DOHH2 (cell line): ENCODE data around the gene FGF11.

Experiments used
- H3F3A ChIP-seq: fragments of 200-600 bp; sonication (generic), shearing (Covaris generic); 2 replicates; pipeline ENCODE4 v1.6.0; 2016; ENCODE audit warnings: antibody characterized with exemption, mild to moderate bottlenecking; ENCODE audit not compliant: control insufficient read depth, insufficient read depth
- H3K27ac ChIP-seq: fragments of 200-600 bp; sonication (generic); 2 replicates; pipeline ENCODE4 v1.5.1; 2014; ENCODE audit warnings: low read depth, mild to moderate bottlenecking, low read length, moderate library complexity
- H3K27me3 ChIP-seq: fragments of 200-600 bp; sonication (generic); 2 replicates; pipeline ENCODE4 v1.6.1; 2014; ENCODE audit warnings: mild to moderate bottlenecking, low read length, mixed read lengths; ENCODE audit not compliant: control insufficient read depth
- H3K36me3 ChIP-seq: fragments of 200-600 bp; sonication (generic); 2 replicates; pipeline ENCODE4 v1.6.1; 2014; ENCODE audit warnings: mild to moderate bottlenecking, low read length, moderate library complexity, mixed read lengths; ENCODE audit not compliant: control insufficient read depth
- H3K4me1 ChIP-seq: fragments of 200-600 bp; sonication (generic); 2 replicates; pipeline ENCODE4 v1.6.1; 2014; ENCODE audit warnings: mild to moderate bottlenecking, low read length, mixed read lengths; ENCODE audit not compliant: control insufficient read depth
- H3K4me2 ChIP-seq: fragments of 200-600 bp; sonication (generic); 2 replicates; pipeline ENCODE4 v1.6.0; 2014; ENCODE audit warnings: mild to moderate bottlenecking, low read length, moderate library complexity
- H3K4me3 ChIP-seq: fragments of 200-600 bp; sonication (generic); 2 replicates; pipeline ENCODE4 v1.5.1; 2014; ENCODE audit warnings: mild to moderate bottlenecking, low read length, mixed read lengths
- H3K79me2 ChIP-seq: fragments of 200-600 bp; sonication (generic); 2 replicates; pipeline ENCODE4 v1.6.1; 2014; ENCODE audit warnings: mild to moderate bottlenecking, low read length, mixed read lengths; ENCODE audit not compliant: control insufficient read depth
- H3K9me2 ChIP-seq: fragments of 200-600 bp; sonication (generic); replicated peaks from 2 replicates; pipeline ENCODE4 v1.6.1; 2014; ENCODE audit warnings: mild to moderate bottlenecking, low read length, mixed read lengths; ENCODE audit not compliant: control insufficient read depth
- H3K9me3 ChIP-seq: fragments of 200-600 bp; sonication (generic); 2 replicates; pipeline ENCODE4 v1.6.1; 2014; ENCODE audit warnings: antibody characterized with exemption, low read length, mixed read lengths; ENCODE audit not compliant: control insufficient read depth, insufficient read depth
- H4K20me1 ChIP-seq: fragments of 200-600 bp; sonication (generic); 2 replicates; pipeline ENCODE4 v1.6.0; 2014; ENCODE audit warnings: low read depth, mild to moderate bottlenecking, antibody characterized with exemption, low read length, moderate library complexity; ENCODE audit not compliant: control insufficient read depth, insufficient read depth
- EZH2phosphoT487 ChIP-seq: fragments of 200-600 bp; sonication (generic); IDR thresholded peaks from 2 replicates; pipeline ENCODE4 v1.6.1; 2017; ENCODE audit warnings: borderline replicate concordance, mild to moderate bottlenecking, antibody characterized with exemption, low read length, moderate library complexity, mixed read lengths
- TF ChIP-seq, protein P1 (sequence below): fragments of 200-600 bp; sonication (generic); IDR thresholded peaks from one replicate; pipeline ENCODE4 v1.5.1; 2014; ENCODE audit warnings: antibody characterized with exemption, mild to moderate bottlenecking, low read depth, low read length; ENCODE audit not compliant: poor library complexity, severe bottlenecking

The FGF11 gene

DNA sequence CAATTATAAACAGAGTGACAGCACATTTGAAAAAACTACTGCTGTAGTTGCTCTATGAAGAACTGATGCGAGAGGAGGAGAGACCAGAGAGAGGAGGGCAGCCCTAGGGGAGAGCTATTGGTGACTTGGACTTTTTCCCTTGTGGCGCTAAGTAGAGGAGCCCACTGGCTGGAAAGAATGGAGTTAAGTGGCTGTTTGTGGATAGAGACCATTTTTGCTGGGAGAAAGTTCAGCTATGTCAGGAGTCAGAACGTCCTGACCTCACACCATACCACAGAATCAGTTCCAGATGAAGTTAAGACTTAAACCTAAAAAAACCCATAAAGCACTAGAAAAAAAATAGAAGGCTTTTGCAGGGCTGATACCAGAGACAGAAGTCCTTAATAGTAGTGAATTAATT lies 46.9 kb downstream of the FGF11 start:
- H3K27ac ChIP-seq, result no peak overlapping the region

GRCh38 chr17:7490144-7490543 lies 50.8 kb downstream of the FGF11 start:
- peaks cover 78% of the 10 kb centered on the region for H3K36me3 ChIP-seq
- TF ChIP-seq, protein P1, sequence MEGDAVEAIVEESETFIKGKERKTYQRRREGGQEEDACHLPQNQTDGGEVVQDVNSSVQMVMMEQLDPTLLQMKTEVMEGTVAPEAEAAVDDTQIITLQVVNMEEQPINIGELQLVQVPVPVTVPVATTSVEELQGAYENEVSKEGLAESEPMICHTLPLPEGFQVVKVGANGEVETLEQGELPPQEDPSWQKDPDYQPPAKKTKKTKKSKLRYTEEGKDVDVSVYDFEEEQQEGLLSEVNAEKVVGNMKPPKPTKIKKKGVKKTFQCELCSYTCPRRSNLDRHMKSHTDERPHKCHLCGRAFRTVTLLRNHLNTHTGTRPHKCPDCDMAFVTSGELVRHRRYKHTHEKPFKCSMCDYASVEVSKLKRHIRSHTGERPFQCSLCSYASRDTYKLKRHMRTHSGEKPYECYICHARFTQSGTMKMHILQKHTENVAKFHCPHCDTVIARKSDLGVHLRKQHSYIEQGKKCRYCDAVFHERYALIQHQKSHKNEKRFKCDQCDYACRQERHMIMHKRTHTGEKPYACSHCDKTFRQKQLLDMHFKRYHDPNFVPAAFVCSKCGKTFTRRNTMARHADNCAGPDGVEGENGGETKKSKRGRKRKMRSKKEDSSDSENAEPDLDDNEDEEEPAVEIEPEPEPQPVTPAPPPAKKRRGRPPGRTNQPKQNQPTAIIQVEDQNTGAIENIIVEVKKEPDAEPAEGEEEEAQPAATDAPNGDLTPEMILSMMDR, result no peak
- no peak for TF ChIP-seq EZH2phosphoT487
- H4K20me1 ChIP-seq, result peaks cover 35% of the 10 kb centered on the region
- peaks cover 100% of the 10 kb centered on the region for H3K79me2 ChIP-seq
- no peak overlapping the region for H3K4me3 ChIP-seq
- peaks cover 29% of the 10 kb centered on the region for H3K4me1 ChIP-seq
- no peaks in the 10 kb centered on the region for H3K9me3 ChIP-seq
- H3K27ac ChIP-seq, result no peak overlapping the region
- H3F3A ChIP-seq, result 0 out of 2 replicates have a peak, but pooled peaks cover 3% of the 10 kb centered on the region
- no peak overlapping the region for H3K4me2 ChIP-seq
- H3K9me2 ChIP-seq, result no peaks in the 10 kb centered on the region
- no peaks in the 10 kb centered on the region for H3K27me3 ChIP-seq

More for the DNA sequence above, 46.9 kb downstream of the FGF11 start:
- Histone ChIP-seq H3K4me2 (peak overlapping the region; percentile 77), H3K9me2 (no peaks in the 10 kb centered on the region), H4K20me1 (peaks cover 24% of the 10 kb centered on the region), H3K36me3 (peaks cover 49% of the 10 kb centered on the region), H3K4me1 (peaks cover 40% of the 10 kb centered on the region), H3K79me2 (peaks cover 66% of the 10 kb centered on the region), H3F3A (peaks cover 6% of the 10 kb centered on the region; the same call in 1 of the 2 replicates), H3K9me3 (no peaks in the 10 kb centered on the region), H3K27me3 (no peaks in the 10 kb centered on the region), H3K4me3 (peak overlapping the region; percentile 84)
- TF ChIP-seq, protein P1, result no peak

DNA sequence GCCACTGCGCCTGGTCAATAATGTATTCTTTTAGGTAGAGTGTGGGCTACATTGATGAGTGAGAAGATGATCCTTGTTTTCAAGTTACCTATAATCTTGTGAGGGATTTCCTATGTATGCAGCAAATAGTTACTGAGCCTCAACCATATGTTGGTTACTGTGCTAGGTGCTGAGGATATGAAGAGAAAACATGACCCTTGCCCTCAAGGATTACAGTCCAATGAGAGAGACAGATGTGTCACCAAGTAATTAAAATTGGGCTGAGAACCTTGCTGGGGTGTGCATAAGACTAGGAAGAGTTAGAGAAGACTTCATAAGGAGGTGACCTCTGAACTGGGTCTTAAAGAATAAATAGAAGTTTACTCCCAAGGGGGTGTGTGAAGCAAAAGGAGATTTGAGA lies 52.3 kb downstream of the FGF11 start:
- H3F3A ChIP-seq, result 0 out of 2 replicates have a peak, but pooled peaks cover 3% of the 10 kb centered on the region
- no peaks in the 10 kb centered on the region for H3K27me3 ChIP-seq
- no peak overlapping the region for H3K27ac ChIP-seq
- H4K20me1 ChIP-seq, result peaks cover 28% of the 10 kb centered on the region
- no peaks in the 10 kb centered on the region for H3K9me3 ChIP-seq
- H3K4me2 ChIP-seq, result no peak overlapping the region
- peaks cover 19% of the 10 kb centered on the region for H3K4me1 ChIP-seq
- peaks cover 81% of the 10 kb centered on the region for H3K36me3 ChIP-seq
- no peak overlapping the region for H3K4me3 ChIP-seq
- H3K79me2 ChIP-seq, result peaks cover 96% of the 10 kb centered on the region
- H3K9me2 ChIP-seq, result no peaks in the 10 kb centered on the region
- TF ChIP-seq, protein P1, result no peak
- no peak for TF ChIP-seq EZH2phosphoT487

DNA sequence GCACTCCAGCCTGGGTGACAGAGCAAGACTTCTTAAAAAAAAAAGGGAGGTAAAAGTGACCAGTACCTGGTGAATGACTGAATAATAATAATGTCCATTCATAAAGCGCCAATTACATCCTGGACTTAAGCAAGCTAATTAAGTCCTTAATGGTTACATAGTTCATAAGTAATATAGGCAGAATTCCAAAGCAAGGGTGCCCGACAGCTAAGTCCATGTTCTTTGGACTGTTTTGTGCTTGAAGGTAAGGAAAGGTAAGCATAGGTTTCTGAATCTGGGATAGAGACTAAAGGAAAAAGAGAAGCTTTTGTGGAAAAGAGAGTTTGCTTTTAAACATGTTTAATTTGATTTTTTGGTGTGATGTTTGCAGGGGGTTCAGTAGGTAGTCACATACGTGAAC lies 54.6 kb downstream of the FGF11 start:
- TF ChIP-seq EZH2phosphoT487, result no peak
- TF ChIP-seq, protein P1, result no peak
- Histone ChIP-seq H3K4me3 (no peak overlapping the region), H3K27ac (no peak overlapping the region), H3K9me2 (no peaks in the 10 kb centered on the region), H3K4me1 (peaks cover 3% of the 10 kb centered on the region), H4K20me1 (peaks cover 20% of the 10 kb centered on the region), H3K27me3 (no peaks in the 10 kb centered on the region), H3K36me3 (peaks cover 90% of the 10 kb centered on the region), H3K4me2 (no peak overlapping the region), H3K79me2 (peaks cover 72% of the 10 kb centered on the region), H3K9me3 (no peaks in the 10 kb centered on the region), H3F3A (0 out of 2 replicates have a peak, but pooled peaks cover 2% of the 10 kb centered on the region)
